HL-60 (cell line): ENCODE data around the gene OTUD7B.

ENCODE experiments used
- DNase-seq, 2 experiments: peaks; one replicate each; pipeline ENCODE4 v3.0.0-alpha.2; 2010 to 2020; ENCODE audit warnings: low read depth in 1 of 2, low spot score in 1 of 2
- H3K27ac ChIP-seq: fragments of 250-450 bp; sonication (Bioruptor Pico); replicated peaks from 2 replicates; pipeline ENCODE4 v1.5.1; 2020; ENCODE audit warnings: mild to moderate bottlenecking, moderate library complexity
- H3K27me3 ChIP-seq: fragments of 250-450 bp; sonication (Bioruptor Pico); 2 replicates; pipeline ENCODE4 v1.5.1; 2021; ENCODE audit warnings: mild to moderate bottlenecking, moderate library complexity; ENCODE audit not compliant: insufficient read depth, poor library complexity, severe bottlenecking
- H3K4me3 ChIP-seq: replicated peaks from 2 replicates; pipeline ENCODE4 v1.5.1; 2011; ENCODE audit warnings: mild to moderate bottlenecking, control low read depth, low read length; ENCODE audit not compliant: insufficient read depth
- GABPA ChIP-seq: IDR thresholded peaks from 2 replicates; pipeline ENCODE4 v1.6.1; 2012; ENCODE audit warnings: low read depth
- POLR2AphosphoS5 ChIP-seq: IDR thresholded peaks from 2 replicates; pipeline ENCODE4 v1.6.1; 2012; ENCODE audit warnings: low read depth
- SPI1 ChIP-seq: IDR thresholded peaks from 2 replicates; pipeline ENCODE4 v1.6.1; 2012; ENCODE audit warnings: low read depth, mild to moderate bottlenecking, borderline replicate concordance
- TF ChIP-seq, protein P1 (sequence below): IDR thresholded peaks from one replicate; pipeline ENCODE4 v1.5.1; 2011; ENCODE audit warnings: low read length, control low read depth, inconsistent platforms; ENCODE audit not compliant: insufficient read depth
- TF ChIP-seq, protein P2 (sequence below): IDR thresholded peaks from 2 replicates; pipeline ENCODE4 v1.6.1; 2012; ENCODE audit warnings: low read depth; ENCODE audit not compliant: insufficient replicate concordance

The OTUD7B gene

DNA sequence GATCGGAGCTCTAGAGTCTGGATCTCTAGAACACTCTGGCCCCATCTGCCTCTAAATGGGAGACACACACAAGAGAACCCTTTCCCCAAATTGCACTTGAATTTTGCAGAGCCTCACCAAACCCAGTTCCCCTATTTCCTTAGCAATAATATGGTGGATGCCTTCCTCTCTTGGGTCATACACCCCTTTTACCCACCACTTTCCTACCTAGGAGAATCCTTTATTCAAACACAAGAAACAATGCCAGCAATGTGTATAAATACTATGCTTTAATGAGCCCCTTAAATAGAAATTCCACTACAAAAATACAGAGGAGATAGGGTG lies 82.2 kb downstream of the OTUD7B start:
- no peaks in the 10 kb centered on the region for H3K27me3 ChIP-seq
- no peak for DNase-seq
- TF ChIP-seq, protein P1, sequence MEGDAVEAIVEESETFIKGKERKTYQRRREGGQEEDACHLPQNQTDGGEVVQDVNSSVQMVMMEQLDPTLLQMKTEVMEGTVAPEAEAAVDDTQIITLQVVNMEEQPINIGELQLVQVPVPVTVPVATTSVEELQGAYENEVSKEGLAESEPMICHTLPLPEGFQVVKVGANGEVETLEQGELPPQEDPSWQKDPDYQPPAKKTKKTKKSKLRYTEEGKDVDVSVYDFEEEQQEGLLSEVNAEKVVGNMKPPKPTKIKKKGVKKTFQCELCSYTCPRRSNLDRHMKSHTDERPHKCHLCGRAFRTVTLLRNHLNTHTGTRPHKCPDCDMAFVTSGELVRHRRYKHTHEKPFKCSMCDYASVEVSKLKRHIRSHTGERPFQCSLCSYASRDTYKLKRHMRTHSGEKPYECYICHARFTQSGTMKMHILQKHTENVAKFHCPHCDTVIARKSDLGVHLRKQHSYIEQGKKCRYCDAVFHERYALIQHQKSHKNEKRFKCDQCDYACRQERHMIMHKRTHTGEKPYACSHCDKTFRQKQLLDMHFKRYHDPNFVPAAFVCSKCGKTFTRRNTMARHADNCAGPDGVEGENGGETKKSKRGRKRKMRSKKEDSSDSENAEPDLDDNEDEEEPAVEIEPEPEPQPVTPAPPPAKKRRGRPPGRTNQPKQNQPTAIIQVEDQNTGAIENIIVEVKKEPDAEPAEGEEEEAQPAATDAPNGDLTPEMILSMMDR, result no peak
- TF ChIP-seq SPI1 (peak; percentile 84), GABPA (no peak)
- H3K27ac ChIP-seq, result peak overlapping the region; percentile 88
- peak overlapping the region; percentile 95 for H3K4me3 ChIP-seq

DNA sequence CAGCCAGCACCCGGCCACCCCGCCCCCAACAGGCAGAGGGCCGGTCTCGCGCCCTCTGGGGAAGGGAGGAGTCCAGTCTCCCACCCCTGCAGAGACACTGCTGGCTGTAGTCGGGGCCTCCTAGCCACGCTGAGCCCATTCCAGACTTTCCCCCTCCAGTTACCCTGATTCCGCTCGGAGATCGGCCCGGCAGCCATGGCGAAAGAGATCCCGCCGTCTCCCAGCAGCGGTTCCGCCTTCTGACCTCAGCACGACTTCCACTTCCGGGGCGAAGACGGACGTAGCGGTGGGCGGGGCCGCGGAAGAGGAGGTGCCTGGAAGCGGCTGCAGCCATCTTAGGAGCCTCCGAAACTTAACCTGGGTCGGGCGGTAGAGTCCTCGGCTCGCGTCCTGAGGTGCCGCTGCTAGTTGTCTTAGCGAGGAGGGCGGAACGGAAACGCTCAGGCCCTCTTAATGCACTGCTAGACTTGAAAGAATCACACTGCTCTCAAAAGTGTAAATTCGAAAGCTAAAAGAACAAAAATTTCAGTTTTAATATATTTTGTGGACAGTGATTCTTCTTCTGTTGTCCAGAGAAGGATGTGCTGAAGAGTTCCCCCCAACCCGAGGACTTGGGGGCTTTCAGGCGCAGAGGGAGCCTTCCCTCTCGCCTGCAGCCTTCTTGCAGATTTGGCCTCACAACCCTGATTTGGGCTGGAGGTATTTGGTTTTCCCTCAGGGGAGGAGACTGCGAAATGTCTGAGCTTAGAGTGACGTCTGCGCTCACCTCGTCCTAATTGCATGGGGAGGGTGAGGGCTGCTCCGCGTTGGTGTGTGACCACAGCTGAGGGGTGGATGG lies 82.7 kb downstream of the OTUD7B start, which contains the start of gene SF3B4:
Gene SF3B4, minus strand, starts transcription at position 241 of the 838 bp plus-strand sequence. Its CDS starts 44 bp downstream, at position 197.
- peak; percentile 89 to 96 for DNase-seq
- Histone ChIP-seq H3K27me3 (no peaks in the 10 kb centered on the region), H3K4me3 (peak within 1 kb of the TSS; percentile 95), H3K27ac (peak within 1 kb of the TSS; percentile 88)
- TF ChIP-seq SPI1 (peak; percentile 68; the same call in 1 of the 2 replicates), GABPA (peak; percentile 96), POLR2AphosphoS5 (peak; percentile 81)
- TF ChIP-seq, protein P1, result no peak
- TF ChIP-seq, protein P2, sequence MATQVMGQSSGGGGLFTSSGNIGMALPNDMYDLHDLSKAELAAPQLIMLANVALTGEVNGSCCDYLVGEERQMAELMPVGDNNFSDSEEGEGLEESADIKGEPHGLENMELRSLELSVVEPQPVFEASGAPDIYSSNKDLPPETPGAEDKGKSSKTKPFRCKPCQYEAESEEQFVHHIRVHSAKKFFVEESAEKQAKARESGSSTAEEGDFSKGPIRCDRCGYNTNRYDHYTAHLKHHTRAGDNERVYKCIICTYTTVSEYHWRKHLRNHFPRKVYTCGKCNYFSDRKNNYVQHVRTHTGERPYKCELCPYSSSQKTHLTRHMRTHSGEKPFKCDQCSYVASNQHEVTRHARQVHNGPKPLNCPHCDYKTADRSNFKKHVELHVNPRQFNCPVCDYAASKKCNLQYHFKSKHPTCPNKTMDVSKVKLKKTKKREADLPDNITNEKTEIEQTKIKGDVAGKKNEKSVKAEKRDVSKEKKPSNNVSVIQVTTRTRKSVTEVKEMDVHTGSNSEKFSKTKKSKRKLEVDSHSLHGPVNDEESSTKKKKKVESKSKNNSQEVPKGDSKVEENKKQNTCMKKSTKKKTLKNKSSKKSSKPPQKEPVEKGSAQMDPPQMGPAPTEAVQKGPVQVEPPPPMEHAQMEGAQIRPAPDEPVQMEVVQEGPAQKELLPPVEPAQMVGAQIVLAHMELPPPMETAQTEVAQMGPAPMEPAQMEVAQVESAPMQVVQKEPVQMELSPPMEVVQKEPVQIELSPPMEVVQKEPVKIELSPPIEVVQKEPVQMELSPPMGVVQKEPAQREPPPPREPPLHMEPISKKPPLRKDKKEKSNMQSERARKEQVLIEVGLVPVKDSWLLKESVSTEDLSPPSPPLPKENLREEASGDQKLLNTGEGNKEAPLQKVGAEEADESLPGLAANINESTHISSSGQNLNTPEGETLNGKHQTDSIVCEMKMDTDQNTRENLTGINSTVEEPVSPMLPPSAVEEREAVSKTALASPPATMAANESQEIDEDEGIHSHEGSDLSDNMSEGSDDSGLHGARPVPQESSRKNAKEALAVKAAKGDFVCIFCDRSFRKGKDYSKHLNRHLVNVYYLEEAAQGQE, result peak; percentile 18

DNA sequence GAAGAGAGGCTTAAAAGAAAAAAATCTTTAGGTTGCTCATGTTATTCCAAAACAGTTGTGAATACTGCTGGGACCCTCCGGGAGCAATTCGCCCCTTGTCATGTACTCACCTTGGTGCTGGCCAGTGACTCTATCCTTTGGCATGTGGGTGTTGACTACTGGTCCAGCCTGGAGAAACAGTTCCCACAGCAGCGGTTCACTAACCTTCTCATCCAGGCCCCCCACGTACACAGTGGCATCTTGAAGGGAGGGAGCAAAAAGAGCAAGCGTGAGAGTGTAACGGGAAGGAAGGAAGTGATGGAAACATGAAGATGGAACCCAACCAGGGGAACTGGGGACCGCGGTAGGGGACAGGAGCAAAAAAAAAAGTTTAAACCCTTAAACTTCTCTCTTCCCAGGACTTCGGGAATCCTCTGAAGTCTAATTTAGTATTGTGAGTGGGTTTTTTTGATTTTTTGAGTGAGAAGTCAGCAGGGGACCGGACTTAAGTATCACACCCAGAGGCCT lies 83.4 kb downstream of the OTUD7B start:
- DNase-seq, result peak in 1 of 2 experiments; percentile 7
- Histone ChIP-seq H3K4me3 (peak overlapping the region; percentile 95), H3K27me3 (no peaks in the 10 kb centered on the region), H3K27ac (peak overlapping the region; percentile 88)
- TF ChIP-seq SPI1 (peak; percentile 27; the same call in 1 of the 2 replicates), POLR2AphosphoS5 (no peak)

DNA sequence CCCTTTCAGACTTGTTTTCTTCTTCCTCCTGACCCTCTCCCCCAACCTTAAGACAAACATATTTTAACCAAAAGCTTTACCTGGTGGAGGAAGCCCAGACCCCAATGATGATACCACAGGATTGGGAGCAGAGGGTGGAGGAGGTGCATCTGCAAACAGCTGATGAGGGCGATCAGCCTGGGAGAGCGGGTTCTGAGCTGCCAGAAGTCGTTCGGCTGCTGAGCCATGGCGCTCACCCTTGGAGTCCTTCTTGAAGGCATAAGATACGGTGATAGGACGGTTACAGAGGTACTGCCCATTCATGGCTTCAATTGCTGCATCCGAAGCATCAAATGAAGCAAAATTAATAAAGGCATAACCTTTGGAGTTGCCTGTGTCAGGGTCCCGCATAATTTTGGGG lies 84.2 kb downstream of the OTUD7B start:
- Histone ChIP-seq H3K4me3 (peak overlapping the region; percentile 95; the same call in 1 of the 2 replicates), H3K27me3 (no peaks in the 10 kb centered on the region), H3K27ac (no peak overlapping the region)
- DNase-seq, result no peak
- TF ChIP-seq, protein P2, result no peak
- TF ChIP-seq SPI1 (no peak), GABPA (no peak)
- TF ChIP-seq, protein P1, result no peak
